Measurements from ENCODE around the gene CPHXL. TPM values are rescaled to one million over a fixed set of nuclear protein-coding genes. Genes with fewer than 3 reads are reported as not detected.

The CPHXL gene
- total RNA-seq, 1 experiment from 2014 or later = not detected

GRCh38 chr16:75682308-75682707, 44.0 kb downstream of the CPHXL start:
- in situ Hi-C loops (cut with HindIII; ENCODE audit: low pct_unique_long_range_greater_than_20kb, low sequenced_read_pairs) = no loop called here

GRCh38 chr16:75679366-75679765, 46.9 kb downstream of the CPHXL start:
- intact Hi-C loops (cut with micrococcal nuclease; ENCODE audit: unreplicated experiment) (no loop called here), in situ Hi-C loops (cut with HindIII; ENCODE audit: low pct_unique_long_range_greater_than_20kb, low sequenced_read_pairs) (no loop called here)
- Histone ChIP-seq H3K27ac (ENCODE audit: low read length) (no peak overlapping the region), H3K36me3 (ENCODE audit: control insufficient read depth, insufficient read depth, low read length) (no peaks in the 10 kb centered on the region), H3K4me1 (ENCODE audit: control insufficient read depth, insufficient read depth, low read length) (no peaks in the 10 kb centered on the region), H3K4me3 (ENCODE audit: low read depth in 2 of 2, low read length in 2 of 2) (no peak overlapping the region), H3K27me3 (ENCODE audit: control insufficient read depth, insufficient read depth, low read length) (no peaks in the 10 kb centered on the region), H3K9me3 (ENCODE audit: control insufficient read depth, insufficient read depth, low read depth, low read length) (no peaks in the 10 kb centered on the region)
- BruUV-seq (replicated peaks) = no TSS peak
- POLR2A ChIA-PET = no interaction called here
- TF ChIP-seq SIN3A (IDR thresholded peaks at IDR 0.05; ENCODE audit: borderline replicate concordance, insufficient read depth, low read depth, low read length) = no peak
- TF ChIP-seq CTCF (IDR thresholded peaks at IDR 0.05) = no peak
- no peak for TF ChIP-seq POLR2AphosphoS5 (IDR thresholded peaks at IDR 0.05; ENCODE audit: low read depth, low read length)
- TF ChIP-seq TCF7L2 (IDR thresholded peaks at IDR 0.05; ENCODE audit: low read depth, low read length) = no peak
- TF ChIP-seq REST (IDR thresholded peaks at IDR 0.05; ENCODE audit: insufficient read depth in 1 of 2, low read depth in 2 of 2, low read length in 1 of 2) = no peak
- DNase-seq (ENCODE audit: low read depth, low spot score) (no peak), ATAC-seq (no peak)
- CTCF ChIA-PET = no interaction called here

More at GRCh38 chr16:75682308-75682707, 44.0 kb downstream of the CPHXL start:
- no peaks in the 10 kb centered on the region for H3K9me3 ChIP-seq (ENCODE audit: control insufficient read depth, insufficient read depth, low read depth, low read length)
- no peak for TF ChIP-seq TCF7L2 (IDR thresholded peaks at IDR 0.05; ENCODE audit: low read depth, low read length)
- TF ChIP-seq REST (IDR thresholded peaks at IDR 0.05; ENCODE audit: insufficient read depth in 1 of 2, low read depth in 2 of 2, low read length in 1 of 2) = no peak
- TF ChIP-seq CTCF (IDR thresholded peaks at IDR 0.05) = no peak
- no peak for TF ChIP-seq POLR2AphosphoS5 (IDR thresholded peaks at IDR 0.05; ENCODE audit: low read depth, low read length)
- TF ChIP-seq SIN3A (IDR thresholded peaks at IDR 0.05; ENCODE audit: borderline replicate concordance, insufficient read depth, low read depth, low read length) = no peak
- ATAC-seq = no peak
- no TSS peak for BruUV-seq (replicated peaks)
- no peaks in the 10 kb centered on the region for H3K4me1 ChIP-seq (ENCODE audit: control insufficient read depth, insufficient read depth, low read length)
- H3K4me3 ChIP-seq (ENCODE audit: low read depth in 2 of 2, low read length in 2 of 2) = no peak overlapping the region
- intact Hi-C loops (cut with micrococcal nuclease; ENCODE audit: unreplicated experiment) = no loop called here
- no peaks in the 10 kb centered on the region for H3K27me3 ChIP-seq (ENCODE audit: control insufficient read depth, insufficient read depth, low read length)
- DNase-seq (ENCODE audit: low read depth, low spot score) = no peak
- no peak overlapping the region for H3K27ac ChIP-seq (ENCODE audit: low read length)
- H3K36me3 ChIP-seq (ENCODE audit: control insufficient read depth, insufficient read depth, low read length) = no peaks in the 10 kb centered on the region
- POLR2A ChIA-PET = no interaction called here
- CTCF ChIA-PET = no interaction called here
